IPS-NIHi7 (cell line): Measurements from ENCODE around the gene RWDD4.
"Not testable (repeated sequence)": the region's sequence is repeated elsewhere in the genome, so short reads cannot be mapped to it uniquely, and the experiment has no call there.

ENCODE experiments used
- DNase-seq: peaks from one replicate; pipeline ENCODE4 v3.0.0; 2012; ENCODE audit warnings: mixed read lengths; ENCODE audit errors: extremely low spot score

The RWDD4 gene

GRCh38 chr4:183635741-183636140 is 23.2 kb downstream of the RWDD4 start:
- DNase-seq, result no peak

GRCh38 chr4:183635321-183635720 is 23.7 kb downstream of the RWDD4 start:
- peak; percentile 43 for DNase-seq

GRCh38 chr4:183633476-183634400 is 25.2 kb downstream of the RWDD4 start:
- DNase-seq, result no peak

GRCh38 chr4:183632689-183633088 is 26.3 kb downstream of the RWDD4 start:
- DNase-seq, result no peak

- no peak for DNase-seq
Observed at GRCh38 chr4:183631577-183632198, 27.3 kb downstream of the RWDD4 start.

- DNase-seq, result no peak
Observed at GRCh38 chr4:183627979-183628588, 30.9 kb downstream of the RWDD4 start.

- DNase-seq, result not testable (repeated sequence)
Observed at GRCh38 chr4:183627286-183627685, 31.7 kb downstream of the RWDD4 start.

GRCh38 chr4:183626168-183626567 is 32.8 kb downstream of the RWDD4 start:
- no peak for DNase-seq

- DNase-seq, result no peak
Observed at GRCh38 chr4:183624548-183624947, 34.4 kb downstream of the RWDD4 start.

GRCh38 chr4:183621875-183622274 is 37.1 kb downstream of the RWDD4 start:
- DNase-seq, result no peak

GRCh38 chr4:183620421-183620820 is 38.6 kb downstream of the RWDD4 start:
- no peak for DNase-seq

- no peak for DNase-seq
Observed at GRCh38 chr4:183618681-183619080, 40.3 kb downstream of the RWDD4 start.

- no peak for DNase-seq
Observed at GRCh38 chr4:183617075-183617474, 41.9 kb downstream of the RWDD4 start.

- no peak for DNase-seq
Observed at GRCh38 chr4:183612329-183613250, 46.4 kb downstream of the RWDD4 start.

GRCh38 chr4:183611210-183611830 is 47.7 kb downstream of the RWDD4 start:
- DNase-seq, result no peak

GRCh38 chr4:183610613-183611012 is 48.4 kb downstream of the RWDD4 start:
- no peak for DNase-seq

- no peak for DNase-seq
Observed at GRCh38 chr4:183610033-183610432, 49.0 kb downstream of the RWDD4 start.

GRCh38 chr4:183609151-183609550 is 49.8 kb downstream of the RWDD4 start:
- no peak for DNase-seq

- no peak for DNase-seq
Observed at GRCh38 chr4:183607894-183608293, 51.1 kb downstream of the RWDD4 start.

- no peak for DNase-seq
Observed at GRCh38 chr4:183602557-183603027, 56.4 kb downstream of the RWDD4 start.

GRCh38 chr4:183601381-183601780 is 57.6 kb downstream of the RWDD4 start:
- DNase-seq, result no peak
